Activated CD4-positive, alpha-beta memory T cell treated with anti-CD3 and anti-CD28 coated beads, Interleukin-2, amount 10 ng/mL, durations not matched to agents 7 days and 5 days (primary cell): ENCODE results near the gene GUCA2A. TPM values are rescaled to one million over a fixed set of nuclear protein-coding genes. Genes with fewer than 3 reads are reported as not detected.

Experiments used
- CTCF ChIA-PET: fragments of 350-600 bp; sonication (Branson Sonifier 250); formaldehyde crosslinking; loops from one replicate; lab custom pipeline; 2021; ENCODE audit warnings: antibody characterized with exemption, inconsistent platforms; lab: Charles Lee
- POLR2A ChIA-PET: fragments of 350-600 bp; sonication (Branson Sonifier 250); formaldehyde crosslinking; loops from one replicate; lab custom pipeline; 2021; ENCODE audit warnings: antibody characterized with exemption; lab: Charles Lee
- DNase-seq: peaks from one replicate; pipeline ENCODE4 v3.0.0-alpha.2; 2020
- H3K27ac Mint-ChIP-seq: one replicate; pipeline ENCODE4 v1.8.0; 2021; ENCODE audit warnings: mild to moderate bottlenecking, mixed read lengths
- H3K27me3 Mint-ChIP-seq: one replicate; pipeline ENCODE4 v1.8.0; 2021; ENCODE audit warnings: mixed read lengths
- H3K36me3 Mint-ChIP-seq: one replicate; pipeline ENCODE4 v1.8.0; 2021; ENCODE audit warnings: low read depth, mixed read lengths
- H3K4me1 Mint-ChIP-seq: one replicate; pipeline ENCODE4 v1.8.0; 2021; ENCODE audit warnings: mixed read lengths
- H3K4me3 Mint-ChIP-seq: one replicate; pipeline ENCODE4 v1.8.0; 2021; ENCODE audit warnings: mild to moderate bottlenecking, mixed read lengths
- H3K9me3 Mint-ChIP-seq: one replicate; pipeline ENCODE4 v1.8.0; 2021; ENCODE audit warnings: mixed read lengths
- total RNA-seq, 2 experiments: library from RNA; stranded (reverse); gene quantifications; one replicate each; pipeline ENCODE4 v1.2.3, GENCODE V29; 2021

GUCA2A gene
- total RNA-seq, 2 experiments from 2014 or later: not detected

GRCh38 chr1:42189931-42190853, 25.6 kb upstream of the GUCA2A start:
- Mint-ChIP-seq H3K36me3 (peaks cover 48% of the 10 kb centered on the region), H3K9me3 (no peaks in the 10 kb centered on the region), H3K4me3 (no peak overlapping the region), H3K27me3 (no peaks in the 10 kb centered on the region), H3K27ac (no peak overlapping the region), H3K4me1 (peaks cover 11% of the 10 kb centered on the region)
- DNase-seq: no peak
- CTCF ChIA-PET: interaction anchor here (0.9 kb wide), 1 partner anchor 17 kb away, joined by 3 read pairs; no protein-coding TSS in a partner anchor
- POLR2A ChIA-PET: no interaction called here

DNA sequence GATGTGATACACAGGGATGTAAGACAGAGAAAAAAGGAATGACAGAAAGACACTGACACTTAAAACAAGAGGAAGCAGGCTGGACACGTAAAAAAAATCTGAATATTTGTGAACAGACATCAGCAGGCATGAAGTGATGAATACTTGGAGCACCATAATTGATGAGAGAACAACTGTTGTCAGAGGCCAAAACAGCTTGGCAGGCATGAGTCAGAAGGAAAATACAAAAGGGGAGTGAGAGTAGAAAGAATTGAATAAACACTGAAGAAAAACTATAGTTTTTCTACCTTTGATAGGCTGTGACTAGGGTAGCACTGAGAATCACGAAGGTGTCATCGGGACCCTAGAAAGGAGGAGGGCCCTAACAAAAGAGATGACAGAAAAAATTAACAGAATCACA, 21.6 kb upstream of the GUCA2A start:
- Mint-ChIP-seq H3K27me3 (no peaks in the 10 kb centered on the region), H3K9me3 (no peaks in the 10 kb centered on the region), H3K4me1 (peaks cover 7% of the 10 kb centered on the region), H3K4me3 (no peak overlapping the region), H3K36me3 (peaks cover 44% of the 10 kb centered on the region), H3K27ac (no peak overlapping the region)
- CTCF ChIA-PET: interaction anchor here (1.2 to 1.9 kb wide), 2 partner anchors 13 to 15 kb away, joined by 3 to 10 read pairs; no protein-coding TSS in a partner anchor
- POLR2A ChIA-PET: no interaction called here
- DNase-seq: no peak

DNA sequence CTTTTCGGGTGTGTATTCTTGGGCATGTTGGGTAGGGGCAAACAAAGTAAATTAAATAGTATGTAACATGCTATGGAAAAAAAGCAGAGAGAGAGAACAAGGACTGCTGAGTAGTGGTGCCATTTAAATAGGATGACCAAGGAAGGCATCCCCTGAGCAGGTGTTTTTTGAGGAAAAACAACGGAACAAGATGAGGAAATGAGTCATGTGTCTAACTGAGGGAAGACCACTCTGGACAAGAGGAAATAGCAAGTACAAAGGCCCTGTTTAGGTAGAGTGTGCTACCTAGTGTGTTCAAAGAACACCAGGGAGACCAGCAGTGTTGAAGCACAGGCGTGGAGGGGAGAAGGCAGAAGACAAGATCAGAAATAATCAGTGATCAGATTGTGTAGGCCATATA, 20.1 kb upstream of the GUCA2A start:
- H3K27ac Mint-ChIP-seq: no peak overlapping the region
- DNase-seq: no peak

GRCh38 chr1:42183957-42184268, 19.4 kb upstream of the GUCA2A start:
- Mint-ChIP-seq H3K4me1 (peaks cover 6% of the 10 kb centered on the region), H3K27me3 (no peaks in the 10 kb centered on the region), H3K9me3 (no peaks in the 10 kb centered on the region), H3K4me3 (no peak overlapping the region), H3K36me3 (peaks cover 26% of the 10 kb centered on the region), H3K27ac (no peak overlapping the region)
- ChIA-PET POLR2A (no interaction called here), CTCF (interaction anchor here (0.9 kb wide), 1 partner anchor 10 kb away, joined by 4 read pairs; no protein-coding TSS in a partner anchor)
- DNase-seq: no peak

More for the DNA sequence above, 20.1 kb upstream of the GUCA2A start:
- ChIA-PET CTCF (interaction anchor here (0.9 to 1.2 kb wide), 2 partner anchors 11 to 13 kb away, joined by 3 to 4 read pairs; no protein-coding TSS in a partner anchor), POLR2A (no interaction called here)
- peaks cover 6% of the 10 kb centered on the region for H3K4me1 Mint-ChIP-seq
- peaks cover 32% of the 10 kb centered on the region for H3K36me3 Mint-ChIP-seq
- H3K4me3 Mint-ChIP-seq: no peak overlapping the region
- H3K9me3 Mint-ChIP-seq: no peaks in the 10 kb centered on the region
- H3K27me3 Mint-ChIP-seq: no peaks in the 10 kb centered on the region

DNA sequence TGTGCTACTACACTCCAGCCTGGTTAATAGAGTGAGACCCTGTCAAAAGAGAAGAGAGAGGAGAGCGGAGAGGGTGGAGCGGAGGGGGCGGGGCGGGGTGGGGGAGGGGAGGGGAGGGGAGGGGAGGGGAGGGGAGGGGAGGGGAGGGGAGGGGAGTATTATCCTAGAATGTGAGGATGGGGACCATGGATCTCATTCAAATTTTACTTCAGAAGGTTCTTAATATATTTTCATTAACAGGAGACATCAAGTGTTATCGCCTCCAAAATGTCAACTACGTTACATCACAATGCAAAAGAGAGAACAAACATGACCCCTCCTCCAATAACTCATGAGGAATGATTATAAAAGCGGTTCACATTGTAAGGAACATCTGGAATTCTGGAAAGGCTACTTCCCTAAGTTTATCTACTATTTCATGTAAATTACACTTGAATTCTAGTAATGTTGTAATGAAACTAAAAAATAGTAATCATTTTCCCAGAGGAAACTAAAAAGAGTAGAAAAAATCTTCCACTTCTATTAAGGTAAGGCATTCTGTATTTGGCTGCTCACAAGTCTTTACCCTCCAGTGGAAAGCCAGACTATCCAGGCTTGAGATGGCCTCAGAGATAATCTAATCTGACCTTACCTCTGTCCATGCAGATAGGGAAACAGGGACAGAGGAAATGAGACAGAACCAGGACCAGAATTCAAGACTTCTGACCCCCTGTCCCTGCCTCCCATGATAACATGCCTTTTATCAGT, 18.8 kb upstream of the GUCA2A start:
- Mint-ChIP-seq H3K9me3 (no peaks in the 10 kb centered on the region), H3K27me3 (no peaks in the 10 kb centered on the region), H3K27ac (no peak overlapping the region), H3K36me3 (peaks cover 24% of the 10 kb centered on the region), H3K4me3 (no peak overlapping the region), H3K4me1 (peaks cover 6% of the 10 kb centered on the region)
- CTCF ChIA-PET: interaction anchor here (0.8 to 0.9 kb wide), 2 partner anchors 10 kb away, joined by 4 read pairs; no protein-coding TSS in a partner anchor
- no peak for DNase-seq
- POLR2A ChIA-PET: no interaction called here

DNA sequence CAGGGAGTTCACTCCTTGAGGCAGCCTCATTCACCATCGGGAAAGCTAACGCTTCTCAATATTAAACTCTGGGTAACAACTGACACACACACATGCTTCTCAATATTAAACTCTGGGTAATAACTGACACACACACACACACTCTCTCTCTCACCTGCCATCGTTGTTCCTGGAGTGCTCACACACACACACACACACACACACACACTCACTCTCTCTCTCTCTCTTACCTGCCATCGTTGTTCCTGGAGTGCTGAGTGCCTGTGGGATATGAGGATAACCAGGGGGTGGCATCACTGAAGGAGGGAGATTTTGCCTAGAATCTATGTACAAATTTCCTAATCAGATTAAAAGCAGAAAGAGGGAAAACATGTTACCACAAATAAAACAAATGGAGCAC, 17.1 kb upstream of the GUCA2A start:
- Mint-ChIP-seq H3K9me3 (no peaks in the 10 kb centered on the region), H3K36me3 (peaks cover 13% of the 10 kb centered on the region), H3K27ac (no peak overlapping the region), H3K27me3 (no peaks in the 10 kb centered on the region), H3K4me1 (peaks cover 6% of the 10 kb centered on the region), H3K4me3 (no peak overlapping the region)
- DNase-seq: no peak
- ChIA-PET POLR2A (no interaction called here), CTCF (interaction anchor here (0.9 kb wide), 1 partner anchor 8 kb away, joined by 3 read pairs; no protein-coding TSS in a partner anchor)

GRCh38 chr1:42179900-42180329, 15.4 kb upstream of the GUCA2A start:
- DNase-seq: no peak
- ChIA-PET CTCF (no interaction called here), POLR2A (interaction anchor here (0.6 kb wide), 1 partner anchor 30 kb away, joined by 3 read pairs; no protein-coding TSS in a partner anchor)
- Mint-ChIP-seq H3K4me3 (no peak overlapping the region), H3K27me3 (no peaks in the 10 kb centered on the region), H3K36me3 (peaks cover 7% of the 10 kb centered on the region), H3K4me1 (no peaks in the 10 kb centered on the region), H3K9me3 (no peaks in the 10 kb centered on the region), H3K27ac (no peak overlapping the region)

DNA sequence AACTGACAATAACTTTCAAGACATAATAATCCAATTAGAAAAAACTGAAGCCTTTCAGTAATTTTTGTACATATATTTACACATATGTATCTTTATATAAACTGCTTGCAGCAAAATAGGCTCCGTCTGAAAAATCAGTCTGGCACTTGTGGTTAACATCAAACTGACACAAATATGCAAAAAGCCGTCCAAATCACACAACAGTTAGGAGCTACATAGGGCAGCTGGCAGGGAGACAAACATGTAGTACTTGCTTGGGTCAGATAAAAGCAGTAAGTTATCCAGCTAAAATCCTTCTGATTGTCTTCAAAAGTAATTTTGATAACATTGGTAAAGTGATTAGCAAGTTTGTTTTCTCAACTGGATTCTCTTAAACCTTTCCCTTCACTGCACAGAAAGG, 14.7 kb upstream of the GUCA2A start:
- DNase-seq: no peak
- CTCF ChIA-PET: interaction anchor here (0.8 kb wide), 1 partner anchor 36 kb away, joined by 4 read pairs; no protein-coding TSS in a partner anchor
- H3K36me3 Mint-ChIP-seq: peaks cover 3% of the 10 kb centered on the region

GRCh38 chr1:42178249-42178648, 13.7 kb upstream of the GUCA2A start:
- H3K36me3 Mint-ChIP-seq: peaks cover 3% of the 10 kb centered on the region
- ChIA-PET POLR2A (no interaction called here), CTCF (no interaction called here)
- H3K4me3 Mint-ChIP-seq: no peak overlapping the region
- H3K9me3 Mint-ChIP-seq: no peaks in the 10 kb centered on the region
- H3K4me1 Mint-ChIP-seq: no peaks in the 10 kb centered on the region
- no peak for DNase-seq
- H3K27me3 Mint-ChIP-seq: no peaks in the 10 kb centered on the region
- H3K27ac Mint-ChIP-seq: no peak overlapping the region

More for the DNA sequence above, 14.7 kb upstream of the GUCA2A start:
- H3K27ac Mint-ChIP-seq: no peak overlapping the region
- no peaks in the 10 kb centered on the region for H3K9me3 Mint-ChIP-seq
- POLR2A ChIA-PET: interaction anchor here (0.6 kb wide), 1 partner anchor 31 kb away, joined by 3 read pairs; no protein-coding TSS in a partner anchor
- no peak overlapping the region for H3K4me3 Mint-ChIP-seq
- H3K27me3 Mint-ChIP-seq: no peaks in the 10 kb centered on the region
- no peaks in the 10 kb centered on the region for H3K4me1 Mint-ChIP-seq

- ChIA-PET POLR2A (no interaction called here), CTCF (no interaction called here)
- no peak for DNase-seq
- H3K4me3 Mint-ChIP-seq: no peak overlapping the region
- H3K9me3 Mint-ChIP-seq: no peaks in the 10 kb centered on the region
- H3K27me3 Mint-ChIP-seq: no peaks in the 10 kb centered on the region
- peaks cover 3% of the 10 kb centered on the region for H3K36me3 Mint-ChIP-seq
- H3K27ac Mint-ChIP-seq: no peak overlapping the region
- H3K4me1 Mint-ChIP-seq: no peaks in the 10 kb centered on the region
Observed at GRCh38 chr1:42177541-42177981, 13.0 kb upstream of the GUCA2A start.

GRCh38 chr1:42176902-42177519, 12.5 kb upstream of the GUCA2A start:
- Mint-ChIP-seq H3K4me3 (no peak overlapping the region), H3K36me3 (peaks cover 3% of the 10 kb centered on the region), H3K4me1 (no peaks in the 10 kb centered on the region), H3K9me3 (no peaks in the 10 kb centered on the region), H3K27ac (no peak overlapping the region), H3K27me3 (no peaks in the 10 kb centered on the region)
- DNase-seq: no peak
- POLR2A ChIA-PET: no interaction called here
- CTCF ChIA-PET: no interaction called here

- no peak for DNase-seq
- H3K36me3 Mint-ChIP-seq: no peaks in the 10 kb centered on the region
- no peak overlapping the region for H3K27ac Mint-ChIP-seq
- CTCF ChIA-PET: interaction anchor here (0.9 to 2.6 kb wide), 4 partner anchors 19 to 364 kb away, joined by 3 to 20 read pairs (median 4); no protein-coding TSS in a partner anchor
- no peaks in the 10 kb centered on the region for H3K4me1 Mint-ChIP-seq
- no peaks in the 10 kb centered on the region for H3K9me3 Mint-ChIP-seq
- POLR2A ChIA-PET: no interaction called here
- no peaks in the 10 kb centered on the region for H3K27me3 Mint-ChIP-seq
- H3K4me3 Mint-ChIP-seq: no peak overlapping the region
Observed at GRCh38 chr1:42175314-42176054, 10.9 kb upstream of the GUCA2A start.
